SH-SY5Y (cell line): Measurements from ENCODE around the gene GABARAPL2.

Experiments used
- GATA2 ChIP-seq: IDR thresholded peaks from 2 replicates; pipeline ENCODE4 v1.6.1; 2011; ENCODE audit warnings: mild to moderate bottlenecking, low read depth, low read length
- GATA3 ChIP-seq: IDR thresholded peaks from 2 replicates; pipeline ENCODE4 v1.6.1; 2011; ENCODE audit warnings: low read depth, mild to moderate bottlenecking, low read length, moderate library complexity

DNA sequence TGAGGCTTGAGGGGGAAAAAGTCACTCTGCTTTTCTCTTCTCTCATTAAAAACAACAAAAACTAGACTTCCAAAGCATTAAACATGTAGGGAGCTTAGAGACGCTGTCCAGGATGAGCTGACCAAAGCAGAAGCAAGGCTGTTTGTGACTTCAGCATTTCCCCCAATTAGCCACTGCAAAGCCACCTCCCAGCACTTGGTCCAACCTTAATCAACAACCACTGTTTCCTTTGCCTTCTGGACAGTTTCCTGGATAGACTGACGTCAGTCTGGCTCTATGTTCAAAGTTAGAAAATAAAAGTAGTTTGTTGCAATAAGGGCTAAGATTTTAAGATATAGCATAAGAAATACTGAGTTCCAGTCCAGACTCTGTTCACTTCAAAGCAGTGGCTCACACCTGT, 13.2 kb upstream of the GABARAPL2 start:
- no peak for TF ChIP-seq GATA2
- no peak for TF ChIP-seq GATA3
